ENCODE data around the gene C1orf185. TPM values are rescaled to one million over a fixed set of nuclear protein-coding genes. Genes with fewer than 3 reads are reported as not detected.

C1orf185 gene
- total RNA-seq, 1 experiment from 2014 or later, result not detected

- CTCF ChIA-PET, result no interaction called here
- no TSS peak for BruUV-seq (replicated peaks)
Measured at GRCh38 chr1:51114137-51114536, 12.1 kb downstream of the C1orf185 start.

GRCh38 chr1:51115714-51116404 lies 13.8 kb downstream of the C1orf185 start:
- DNase-seq (ENCODE audit: low spot score), result no peak
- no TSS peak for BruUV-seq (replicated peaks)
- no peak overlapping the region for H3K4me3 ChIP-seq (ENCODE audit: low read depth, low read length, poor library complexity, severe bottlenecking)
- no peaks in the 10 kb centered on the region for H3K4me1 ChIP-seq (ENCODE audit: insufficient read depth, low read length, poor library complexity, severe bottlenecking)
- H3K27ac ChIP-seq (ENCODE audit: low read depth, low read length, poor library complexity, severe bottlenecking), result no peak overlapping the region
- ChIA-PET CTCF (no interaction called here), POLR2A (ENCODE audit: low non-redundant PET) (no interaction called here)
- TF ChIP-seq EZH2 (IDR thresholded peaks at IDR 0.05; ENCODE audit: borderline replicate concordance, low read depth, low read length, poor library complexity, severe bottlenecking) (no peak), CTCF (conservative IDR thresholded peaks at IDR 0.05; ENCODE audit: low read depth, low read length) (no peak)
- H3K9me3 ChIP-seq (ENCODE audit: low read depth, low read length, poor library complexity, severe bottlenecking), result no peaks in the 10 kb centered on the region
- intact Hi-C loops (cut with micrococcal nuclease; ENCODE audit: unreplicated experiment), result no loop called here
- no peaks in the 10 kb centered on the region for H3K27me3 ChIP-seq (replicated peaks; ENCODE audit: insufficient read depth, low read depth, low read length, poor library complexity)
- no peaks in the 10 kb centered on the region for H3K36me3 ChIP-seq (ENCODE audit: insufficient read depth, low read length, poor library complexity, severe bottlenecking)

More at GRCh38 chr1:51114137-51114536, 12.1 kb downstream of the C1orf185 start:
- H3K4me1 ChIP-seq (ENCODE audit: insufficient read depth, low read length, poor library complexity, severe bottlenecking), result no peaks in the 10 kb centered on the region
- intact Hi-C loops (cut with micrococcal nuclease; ENCODE audit: unreplicated experiment), result no loop called here
- no peaks in the 10 kb centered on the region for H3K36me3 ChIP-seq (ENCODE audit: insufficient read depth, low read length, poor library complexity, severe bottlenecking)
- DNase-seq (ENCODE audit: low spot score), result no peak
- no peaks in the 10 kb centered on the region for H3K9me3 ChIP-seq (ENCODE audit: low read depth, low read length, poor library complexity, severe bottlenecking)
- no peak for TF ChIP-seq EZH2 (IDR thresholded peaks at IDR 0.05; ENCODE audit: borderline replicate concordance, low read depth, low read length, poor library complexity, severe bottlenecking)
- TF ChIP-seq CTCF (conservative IDR thresholded peaks at IDR 0.05; ENCODE audit: low read depth, low read length), result no peak
- no peak overlapping the region for H3K27ac ChIP-seq (ENCODE audit: low read depth, low read length, poor library complexity, severe bottlenecking)
- H3K27me3 ChIP-seq (replicated peaks; ENCODE audit: insufficient read depth, low read depth, low read length, poor library complexity), result no peaks in the 10 kb centered on the region
- POLR2A ChIA-PET (ENCODE audit: low non-redundant PET), result no interaction called here
- no peak overlapping the region for H3K4me3 ChIP-seq (ENCODE audit: low read depth, low read length, poor library complexity, severe bottlenecking)

- intact Hi-C loops (cut with micrococcal nuclease; ENCODE audit: unreplicated experiment), result no loop called here
- Histone ChIP-seq H3K27me3 (replicated peaks; ENCODE audit: insufficient read depth, low read depth, low read length, poor library complexity) (no peaks in the 10 kb centered on the region), H3K27ac (ENCODE audit: low read depth, low read length, poor library complexity, severe bottlenecking) (no peak overlapping the region), H3K9me3 (ENCODE audit: low read depth, low read length, poor library complexity, severe bottlenecking) (no peaks in the 10 kb centered on the region), H3K4me3 (ENCODE audit: low read depth, low read length, poor library complexity, severe bottlenecking) (no peak overlapping the region), H3K36me3 (ENCODE audit: insufficient read depth, low read length, poor library complexity, severe bottlenecking) (no peaks in the 10 kb centered on the region), H3K4me1 (ENCODE audit: insufficient read depth, low read length, poor library complexity, severe bottlenecking) (no peaks in the 10 kb centered on the region)
- DNase-seq (ENCODE audit: low spot score), result no peak
- POLR2A ChIA-PET (ENCODE audit: low non-redundant PET), result no interaction called here
- CTCF ChIA-PET, result no interaction called here
- BruUV-seq (replicated peaks), result no TSS peak
- no peak for TF ChIP-seq CTCF (conservative IDR thresholded peaks at IDR 0.05; ENCODE audit: low read depth, low read length)
- TF ChIP-seq EZH2 (IDR thresholded peaks at IDR 0.05; ENCODE audit: borderline replicate concordance, low read depth, low read length, poor library complexity, severe bottlenecking), result no peak
Measured at GRCh38 chr1:51119331-51119730, 17.3 kb downstream of the C1orf185 start.

Data from A673 (cell line).